ENCODE data around the gene ACACA. TPM values are rescaled to one million over a fixed set of nuclear protein-coding genes. Genes with fewer than 3 reads are reported as not detected.

The ACACA gene
- total and polyA plus RNA-seq, 12 donors, result 18.2 to 112 (median 70.4) TPM

DNA sequence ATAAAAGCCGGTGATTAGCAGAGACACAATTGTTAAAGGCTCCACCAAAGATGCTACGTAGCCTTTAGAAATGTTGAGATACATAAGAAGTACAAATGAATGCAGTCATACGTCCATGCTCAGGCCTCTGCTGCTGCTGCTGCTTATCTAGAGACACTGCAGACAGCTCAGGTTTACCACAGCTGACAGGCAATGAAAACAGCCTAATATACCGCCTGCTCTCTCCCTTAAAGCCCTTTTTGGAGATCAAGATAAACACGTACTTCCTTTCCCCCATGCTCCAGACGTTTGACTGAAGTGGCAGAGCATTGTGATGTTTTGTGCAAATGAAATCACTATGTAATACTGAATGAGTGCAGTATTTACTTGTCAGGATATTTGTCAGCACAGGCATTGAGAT, 272.6 kb downstream of the ACACA start:
- no peak overlapping the region for H3K27ac ChIP-seq
- no peaks in the 10 kb centered on the region for H3K27me3 ChIP-seq
- DNase-seq, result no peak
- TF ChIP-seq POLR2A (IDR thresholded peaks at IDR 0.05), result no peak
- TF ChIP-seq CTCF (IDR thresholded peaks at IDR 0.05), result no peak
- peaks cover 0 to 10% of the 10 kb centered on the region in 2 donors for H3K36me3 ChIP-seq (replicated peaks in 1 of 2)
- WGBS, 4 donors, result 78 to 90% (median 86%) methylated on average over 6 of the region's 6 CpGs
- H3K4me1 ChIP-seq (replicated peaks in 1 of 2), result peaks cover 0 to 3% of the 10 kb centered on the region in 2 donors
- H3K9me3 ChIP-seq (replicated peaks in 1 of 3), result no peaks in the 10 kb centered on the region
- H3K4me3 ChIP-seq, result no peak overlapping the region
- intact Hi-C loops (cut with DNase I), result loop anchor here in 1 of 2 donors (10.0 kb wide), 1 partner anchor 91 kb away; no protein-coding TSS in a partner anchor

GRCh38 chr17:37133136-37133535, 273.5 kb downstream of the ACACA start:
- TF ChIP-seq POLR2A (IDR thresholded peaks at IDR 0.05) (no peak), CTCF (IDR thresholded peaks at IDR 0.05) (no peak)
- H3K4me1 ChIP-seq (replicated peaks in 1 of 2), result peaks cover 0 to 3% of the 10 kb centered on the region in 2 donors
- no peak overlapping the region for H3K4me3 ChIP-seq
- peaks cover 0 to 16% of the 10 kb centered on the region in 2 donors for H3K36me3 ChIP-seq (replicated peaks in 1 of 2)
- DNase-seq, result no peak
- H3K27ac ChIP-seq, result no peak overlapping the region
- intact Hi-C loops (cut with DNase I), result loop anchor here in 1 of 2 donors (10.0 kb wide), 1 partner anchor 92 kb away; no protein-coding TSS in a partner anchor
- no peaks in the 10 kb centered on the region for H3K9me3 ChIP-seq (replicated peaks in 1 of 3)
- 91 to 98% (median 92%) methylated on average over 5 of the region's 5 CpGs for WGBS, 4 donors
- no peaks in the 10 kb centered on the region for H3K27me3 ChIP-seq

DNA sequence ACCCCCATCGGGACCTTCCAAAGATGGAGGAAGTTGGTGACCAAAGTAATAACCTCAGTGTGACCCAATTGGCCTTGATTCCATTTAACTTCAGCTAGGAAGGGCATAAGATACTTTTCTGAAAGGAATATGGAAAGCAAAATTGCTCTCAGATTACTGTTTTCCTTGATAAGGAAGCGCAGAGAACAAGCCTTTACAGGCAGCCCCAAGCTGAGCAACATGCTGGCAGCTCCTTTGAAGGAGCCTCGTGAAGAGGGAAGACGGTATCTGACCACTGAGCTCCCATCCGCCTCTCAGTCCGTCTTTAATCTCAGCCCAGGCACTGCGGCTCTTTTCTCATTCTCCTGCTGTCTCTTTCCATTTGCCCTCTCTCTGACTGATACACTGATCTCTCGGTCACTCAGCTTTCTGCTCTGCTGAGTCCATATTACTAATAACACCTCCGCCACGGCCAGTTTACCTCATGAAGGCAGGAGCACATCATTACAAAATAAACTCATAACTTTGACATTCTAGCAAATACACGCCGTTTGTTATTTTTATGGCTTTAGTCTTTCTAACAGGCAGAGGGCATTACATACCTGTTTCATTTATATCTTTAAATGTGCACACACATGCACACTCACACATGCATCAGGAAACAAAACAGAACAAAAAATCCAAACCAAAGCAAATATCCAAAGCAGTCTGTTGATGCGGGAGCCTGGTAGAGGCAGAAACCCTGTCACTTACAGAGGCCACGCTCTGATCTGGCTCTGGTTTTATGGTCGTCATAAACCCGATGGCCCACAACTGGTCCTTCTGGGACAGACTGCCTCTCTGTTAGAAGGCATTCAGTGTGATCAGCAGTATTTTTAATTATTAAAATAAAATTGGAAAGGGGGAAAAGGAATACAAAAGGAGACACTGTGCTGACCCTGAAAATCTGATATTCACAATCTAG, 274.7 kb downstream of the ACACA start:
- no peaks in the 10 kb centered on the region for H3K27me3 ChIP-seq
- intact Hi-C loops (cut with DNase I), result loop anchor here in 1 of 2 donors (10.0 kb wide), 1 partner anchor 93 kb away; no protein-coding TSS in a partner anchor
- no peak for DNase-seq
- no peaks in the 10 kb centered on the region for H3K9me3 ChIP-seq (replicated peaks in 1 of 3)
- no peak for TF ChIP-seq POLR2A (IDR thresholded peaks at IDR 0.05)
- peaks cover 0 to 3% of the 10 kb centered on the region in 2 donors for H3K4me1 ChIP-seq (replicated peaks in 1 of 2)
- H3K27ac ChIP-seq, result no peak overlapping the region
- H3K36me3 ChIP-seq (replicated peaks in 1 of 2), result peaks cover 0 to 16% of the 10 kb centered on the region in 2 donors
- H3K4me3 ChIP-seq, result no peak overlapping the region
- 87 to 93% (median 91%) methylated on average over 16 of the region's 16 CpGs for WGBS, 4 donors

- intact Hi-C loops (cut with DNase I), result loop anchor here in 1 of 2 donors (10.0 kb wide), 1 partner anchor 94 kb away; no protein-coding TSS in a partner anchor
- no peak for DNase-seq
- H3K27me3 ChIP-seq, result no peaks in the 10 kb centered on the region
- H3K4me3 ChIP-seq, result no peak overlapping the region
- TF ChIP-seq CTCF (IDR thresholded peaks at IDR 0.05) (no peak), POLR2A (IDR thresholded peaks at IDR 0.05) (no peak)
- WGBS, 4 donors, result 64 to 78% (median 72%) methylated on average over 3 of the region's 3 CpGs
- H3K36me3 ChIP-seq (replicated peaks in 1 of 2), result peaks cover 0 to 16% of the 10 kb centered on the region in 2 donors
- H3K27ac ChIP-seq, result no peak overlapping the region
- H3K9me3 ChIP-seq (replicated peaks in 1 of 3), result no peaks in the 10 kb centered on the region
- peaks cover 0 to 3% of the 10 kb centered on the region in 2 donors for H3K4me1 ChIP-seq (replicated peaks in 1 of 2)
Observed at GRCh38 chr17:37130984-37131446, 275.6 kb downstream of the ACACA start.

All from adrenal gland (tissue), 12 donors.